ENCODE measurements around the gene ARHGEF4. TPM values are rescaled to one million over a fixed set of nuclear protein-coding genes. Genes with fewer than 3 reads are reported as not detected.

Gene ARHGEF4
- total and polyA plus RNA-seq, 2 donors (not counting 3 experiments of a cell fraction or from before 2014, with no cell fraction given) = not detected

DNA sequence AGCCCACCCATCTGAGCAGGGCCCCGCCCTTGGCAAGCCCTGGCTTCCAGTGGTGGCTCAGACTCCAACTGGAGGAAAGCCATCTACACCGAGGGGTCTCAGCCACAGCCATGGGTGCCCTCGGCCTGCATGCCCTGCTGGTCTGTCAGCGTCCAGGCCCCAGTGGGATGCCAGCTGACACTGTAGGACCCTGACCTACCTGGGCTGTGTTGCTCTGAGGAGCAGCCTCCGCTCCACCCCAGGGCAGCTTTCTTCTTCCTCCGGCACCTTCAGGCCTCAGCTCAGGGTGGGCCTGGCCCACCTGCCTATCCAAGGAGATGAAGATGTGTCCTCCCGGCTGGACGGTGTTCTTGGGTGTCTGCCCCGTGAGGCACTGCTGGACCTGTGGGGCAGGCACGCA lies 13.9 kb upstream of the ARHGEF4 start:
- H3K27me3 ChIP-seq (ENCODE audit: control insufficient read depth in 2 of 2, insufficient read depth in 2 of 2, low read length in 2 of 2) = no peaks in the 10 kb centered on the region
- H3K9ac ChIP-seq (replicated peaks; ENCODE audit: extremely low read depth, insufficient read depth, low read length) = no peak overlapping the region
- no peaks in the 10 kb centered on the region for H4K20me1 ChIP-seq (replicated peaks; ENCODE audit: control insufficient read depth, extremely low read depth, insufficient read depth, low read length)
- no peak overlapping the region for H3K4me2 ChIP-seq (ENCODE audit: insufficient read depth, low read length)
- no peak overlapping the region for H2AFZ ChIP-seq (ENCODE audit: low read depth, low read length)
- ChIA-PET POLR2A (no interaction called here), CTCF (interaction anchor here (1.1 kb wide), 1 partner anchor 51 kb away, joined by 3 read pairs; no protein-coding TSS in a partner anchor)
- H3K4me1 ChIP-seq (ENCODE audit: control insufficient read depth, extremely low read depth, insufficient read depth, low read length) = no peaks in the 10 kb centered on the region
- no peaks in the 10 kb centered on the region for H3K36me3 ChIP-seq (ENCODE audit: control insufficient read depth in 2 of 2, extremely low read depth in 1 of 2, insufficient read depth in 2 of 2, low read length in 2 of 2)
- dilution Hi-C loops (cut with MboI; ENCODE audit: extremely low pct_ligation_motif_present, low sequenced_read_pairs) (no loop called here), intact Hi-C loops (cut with micrococcal nuclease) (no loop called here)
- no peak overlapping the region for H3K4me3 ChIP-seq (replicated peaks in 1 of 3; ENCODE audit: insufficient read depth in 1 of 3, low read depth in 1 of 3, low read length in 3 of 3)
- H3K27ac ChIP-seq (ENCODE audit: insufficient read depth, low read depth, low read length) = no peak overlapping the region
- FAIRE-seq = no peak
- no peaks in the 10 kb centered on the region for H3K9me3 ChIP-seq (replicated peaks; ENCODE audit: control insufficient read depth, insufficient read depth, low read length)
- DNase-seq (ENCODE audit: low read depth, low spot score) = no peak
- BruUV-seq (replicated peaks) = no TSS peak
- TF ChIP-seq MYC (IDR thresholded peaks at IDR 0.05; ENCODE audit: low read depth, low read length) (no peak), POLR2AphosphoS5 (IDR thresholded peaks at IDR 0.05; ENCODE audit: insufficient read depth, low read depth, low read length) (no peak), JUN (IDR thresholded peaks at IDR 0.05; ENCODE audit: borderline replicate concordance, insufficient read depth, insufficient read length, low read depth) (no peak), EZH2 (IDR thresholded peaks at IDR 0.05; ENCODE audit: borderline replicate concordance, low read depth, low read length, severe bottlenecking) (no peak), FOS (IDR thresholded peaks at IDR 0.05; ENCODE audit: borderline replicate concordance, insufficient read depth, low read length) (no peak), CTCF (IDR thresholded peaks at IDR 0.05; ENCODE audit: extremely low read depth in 1 of 2, insufficient read depth in 1 of 2, low read depth in 1 of 2, low read length in 2 of 2) (no peak), POLR2A (IDR thresholded peaks at IDR 0.05; ENCODE audit: low read depth, low read length) (no peak), GATA2 (IDR thresholded peaks at IDR 0.05; ENCODE audit: insufficient read depth, insufficient read length, low read depth, low read length) (no peak)
- TF ChIP-seq, protein P1, sequence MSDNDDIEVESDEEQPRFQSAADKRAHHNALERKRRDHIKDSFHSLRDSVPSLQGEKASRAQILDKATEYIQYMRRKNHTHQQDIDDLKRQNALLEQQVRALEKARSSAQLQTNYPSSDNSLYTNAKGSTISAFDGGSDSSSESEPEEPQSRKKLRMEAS (IDR thresholded peaks at IDR 0.05; ENCODE audit: insufficient read depth, insufficient read length) = no peak
- H3K9me1 ChIP-seq (replicated peaks; ENCODE audit: control insufficient read depth, extremely low read depth, insufficient read depth, low read length) = no peaks in the 10 kb centered on the region
- no peaks in the 10 kb centered on the region for H3K79me2 ChIP-seq (ENCODE audit: control insufficient read depth, insufficient read depth, low read length)

All from endothelial cell of umbilical vein (primary cell).